ENCODE results near the gene BPIFA3.

- TF ChIP-seq, protein P1, sequence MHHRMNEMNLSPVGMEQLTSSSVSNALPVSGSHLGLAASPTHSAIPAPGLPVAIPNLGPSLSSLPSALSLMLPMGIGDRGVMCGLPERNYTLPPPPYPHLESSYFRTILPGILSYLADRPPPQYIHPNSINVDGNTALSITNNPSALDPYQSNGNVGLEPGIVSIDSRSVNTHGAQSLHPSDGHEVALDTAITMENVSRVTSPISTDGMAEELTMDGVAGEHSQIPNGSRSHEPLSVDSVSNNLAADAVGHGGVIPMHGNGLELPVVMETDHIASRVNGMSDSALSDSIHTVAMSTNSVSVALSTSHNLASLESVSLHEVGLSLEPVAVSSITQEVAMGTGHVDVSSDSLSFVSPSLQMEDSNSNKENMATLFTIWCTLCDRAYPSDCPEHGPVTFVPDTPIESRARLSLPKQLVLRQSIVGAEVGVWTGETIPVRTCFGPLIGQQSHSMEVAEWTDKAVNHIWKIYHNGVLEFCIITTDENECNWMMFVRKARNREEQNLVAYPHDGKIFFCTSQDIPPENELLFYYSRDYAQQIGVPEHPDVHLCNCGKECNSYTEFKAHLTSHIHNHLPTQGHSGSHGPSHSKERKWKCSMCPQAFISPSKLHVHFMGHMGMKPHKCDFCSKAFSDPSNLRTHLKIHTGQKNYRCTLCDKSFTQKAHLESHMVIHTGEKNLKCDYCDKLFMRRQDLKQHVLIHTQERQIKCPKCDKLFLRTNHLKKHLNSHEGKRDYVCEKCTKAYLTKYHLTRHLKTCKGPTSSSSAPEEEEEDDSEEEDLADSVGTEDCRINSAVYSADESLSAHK (tag by site-specific recombination; IDR thresholded peaks at IDR 0.05): no peak
- TF ChIP-seq, protein P2, sequence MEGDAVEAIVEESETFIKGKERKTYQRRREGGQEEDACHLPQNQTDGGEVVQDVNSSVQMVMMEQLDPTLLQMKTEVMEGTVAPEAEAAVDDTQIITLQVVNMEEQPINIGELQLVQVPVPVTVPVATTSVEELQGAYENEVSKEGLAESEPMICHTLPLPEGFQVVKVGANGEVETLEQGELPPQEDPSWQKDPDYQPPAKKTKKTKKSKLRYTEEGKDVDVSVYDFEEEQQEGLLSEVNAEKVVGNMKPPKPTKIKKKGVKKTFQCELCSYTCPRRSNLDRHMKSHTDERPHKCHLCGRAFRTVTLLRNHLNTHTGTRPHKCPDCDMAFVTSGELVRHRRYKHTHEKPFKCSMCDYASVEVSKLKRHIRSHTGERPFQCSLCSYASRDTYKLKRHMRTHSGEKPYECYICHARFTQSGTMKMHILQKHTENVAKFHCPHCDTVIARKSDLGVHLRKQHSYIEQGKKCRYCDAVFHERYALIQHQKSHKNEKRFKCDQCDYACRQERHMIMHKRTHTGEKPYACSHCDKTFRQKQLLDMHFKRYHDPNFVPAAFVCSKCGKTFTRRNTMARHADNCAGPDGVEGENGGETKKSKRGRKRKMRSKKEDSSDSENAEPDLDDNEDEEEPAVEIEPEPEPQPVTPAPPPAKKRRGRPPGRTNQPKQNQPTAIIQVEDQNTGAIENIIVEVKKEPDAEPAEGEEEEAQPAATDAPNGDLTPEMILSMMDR (tag by site-specific recombination; IDR thresholded peaks at IDR 0.05): no peak
- TF ChIP-seq RBAK (tag by site-specific recombination; IDR thresholded peaks at IDR 0.05) (no peak), TRIM28 (IDR thresholded peaks at IDR 0.05; ENCODE audit: borderline replicate concordance, low read length) (no peak), ZNF114 (tag by site-specific recombination; IDR thresholded peaks at IDR 0.05) (no peak), KLF16 (tag by site-specific recombination; IDR thresholded peaks at IDR 0.05) (no peak), SP3 (tag by site-specific recombination; IDR thresholded peaks at IDR 0.05) (no peak), REST (tag by site-specific recombination; IDR thresholded peaks at IDR 0.05) (no peak), BCL11A (tag by site-specific recombination; IDR thresholded peaks at IDR 0.05; ENCODE audit: low read depth) (no peak), ZNF274 (IDR thresholded peaks at IDR 0.05; ENCODE audit: low read length) (no peak), ZNF274 (tag by site-specific recombination; IDR thresholded peaks at IDR 0.05; ENCODE audit: borderline replicate concordance) (no peak)
Observed at GRCh38 chr20:33169176-33169794, 47.9 kb upstream of the BPIFA3 start.
